Astrocyte (in vitro differentiated cells and primary cell): ENCODE measurements around the gene KDM4B. TPM values are rescaled to one million over a fixed set of nuclear protein-coding genes. Genes with fewer than 3 reads are reported as not detected.

Experiments used
- DNase-seq: peaks from one replicate; pipeline ENCODE4 v3.0.0-alpha.2; 2010; ENCODE audit warnings: low read depth
- FAIRE-seq: peaks from 2 replicates; lab custom pipeline; 2011; peaks lifted over from hg19 to GRCh38; lab: Jason Lieb, UNC
- H2AFZ ChIP-seq: 2 replicates; pipeline ENCODE4 v1.6.0; 2012; ENCODE audit warnings: low read depth, low read length, inconsistent platforms
- H3K27ac ChIP-seq: 2 replicates; pipeline ENCODE4 v1.5.1; 2011; ENCODE audit warnings: low read depth, low read length, inconsistent platforms
- H3K27me3 ChIP-seq: 2 replicates; pipeline ENCODE4 v1.6.0; 2011; ENCODE audit warnings: low read length, inconsistent platforms; ENCODE audit not compliant: insufficient read depth
- H3K36me3 ChIP-seq: 2 replicates; pipeline ENCODE4 v1.5.1; 2011; ENCODE audit warnings: low read length, inconsistent platforms; ENCODE audit not compliant: insufficient read depth
- H3K4me1 ChIP-seq: 2 replicates; pipeline ENCODE4 v1.5.1; 2011; ENCODE audit warnings: low read length, inconsistent platforms; ENCODE audit not compliant: insufficient read depth
- H3K4me2 ChIP-seq: 2 replicates; pipeline ENCODE4 v1.6.0; 2012; ENCODE audit warnings: low read length, inconsistent platforms
- H3K4me3 ChIP-seq: 2 replicates; pipeline ENCODE4 v1.5.1; 2011; ENCODE audit warnings: low read depth, mild to moderate bottlenecking, low read length, inconsistent platforms; ENCODE audit not compliant: insufficient read depth
- H3K79me2 ChIP-seq: 2 replicates; pipeline ENCODE4 v1.6.0; 2012; ENCODE audit warnings: mild to moderate bottlenecking, low read length, inconsistent platforms; ENCODE audit not compliant: insufficient read depth
- H3K9ac ChIP-seq: 2 replicates; pipeline ENCODE4 v1.6.0; 2012; ENCODE audit warnings: mild to moderate bottlenecking, low read length, inconsistent platforms
- H3K9me3 ChIP-seq: 2 replicates; pipeline ENCODE4 v1.5.1; 2012; ENCODE audit warnings: low read depth, mild to moderate bottlenecking, low read length, inconsistent platforms; ENCODE audit not compliant: insufficient read depth
- H4K20me1 ChIP-seq: 2 replicates; pipeline ENCODE4 v1.6.0; 2012; ENCODE audit warnings: low read length, inconsistent platforms; ENCODE audit not compliant: insufficient read depth
- H3K27ac Mint-ChIP-seq: one replicate; pipeline ENCODE4 v1.8.0; 2021; ENCODE audit warnings: mild to moderate bottlenecking, mixed read lengths; ENCODE audit not compliant: unreplicated experiment
- H3K27me3 Mint-ChIP-seq: one replicate; pipeline ENCODE4 v1.8.0; 2021; ENCODE audit warnings: low read depth, mixed read lengths; ENCODE audit not compliant: unreplicated experiment
- H3K36me3 Mint-ChIP-seq: one replicate; pipeline ENCODE4 v1.8.0; 2021; ENCODE audit warnings: low read depth, mixed read lengths; ENCODE audit not compliant: unreplicated experiment
- H3K4me1 Mint-ChIP-seq: one replicate; pipeline ENCODE4 v1.8.0; 2021; ENCODE audit warnings: low read depth, mixed read lengths; ENCODE audit not compliant: unreplicated experiment
- H3K4me3 Mint-ChIP-seq: one replicate; pipeline ENCODE4 v1.8.0; 2021; ENCODE audit warnings: mild to moderate bottlenecking, moderate library complexity, mixed read lengths; ENCODE audit not compliant: unreplicated experiment
- H3K9me3 Mint-ChIP-seq: one replicate; pipeline ENCODE4 v1.8.0; 2021; ENCODE audit warnings: mild to moderate bottlenecking, mixed read lengths; ENCODE audit not compliant: unreplicated experiment
- CTCF ChIP-seq: IDR thresholded peaks from 2 replicates; pipeline ENCODE4 v1.5.1; 2011; ENCODE audit warnings: low read depth, mild to moderate bottlenecking, inconsistent platforms, low read length, moderate library complexity; ENCODE audit not compliant: insufficient read depth
- EZH2 ChIP-seq: IDR thresholded peaks from 2 replicates; pipeline ENCODE4 v1.6.1; 2012; ENCODE audit warnings: mild to moderate bottlenecking, low read length, inconsistent platforms; ENCODE audit not compliant: insufficient read depth
- total RNA-seq: library from RNA; stranded (reverse); gene quantifications from 2 replicates; pipeline ENCODE4 v1.2.1, GENCODE V29; 2021

KDM4B gene
- total RNA-seq, 1 donor from 2014 or later: 55.2 TPM

DNA sequence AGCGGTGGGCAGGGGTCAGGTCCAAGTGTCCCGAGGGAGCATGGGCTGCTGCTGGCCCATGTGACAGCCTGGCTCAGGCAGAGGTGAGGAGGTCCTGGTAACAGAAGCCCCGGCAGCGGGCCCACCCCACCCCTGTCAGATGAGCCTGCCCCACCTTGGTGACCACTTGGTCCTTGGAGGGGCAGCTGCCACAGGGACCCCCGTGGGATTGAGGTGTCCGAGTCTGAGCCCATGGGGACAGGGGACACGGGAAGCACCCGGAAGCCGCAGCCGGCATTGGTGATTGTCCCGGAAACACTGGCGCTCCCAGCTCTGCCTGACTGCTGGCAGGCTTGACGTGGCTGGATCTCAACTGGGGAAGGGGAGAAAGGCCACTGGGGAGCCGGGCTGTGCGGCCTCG lies 149.1 kb downstream of the KDM4B start:
- H3K9ac ChIP-seq: no peak overlapping the region
- H3K27ac ChIP-seq: no peak overlapping the region
- FAIRE-seq (no peak), DNase-seq (no peak)
- TF ChIP-seq EZH2 (no peak), CTCF (no peak)
- no peak overlapping the region for H2AFZ ChIP-seq
- H3K4me3 Mint-ChIP-seq: no peak overlapping the region
- H3K4me3 ChIP-seq: no peak overlapping the region
- H3K36me3 ChIP-seq: no peaks in the 10 kb centered on the region
- peaks cover 8% of the 10 kb centered on the region for H3K36me3 Mint-ChIP-seq
- peaks cover 1% of the 10 kb centered on the region for H3K4me1 Mint-ChIP-seq
- H3K27ac Mint-ChIP-seq: no peak overlapping the region
- H3K9me3 Mint-ChIP-seq: peaks cover 5% of the 10 kb centered on the region
- H3K4me1 ChIP-seq: peaks cover 6% of the 10 kb centered on the region
- H3K27me3 Mint-ChIP-seq: no peaks in the 10 kb centered on the region
- no peaks in the 10 kb centered on the region for H3K79me2 ChIP-seq
- H3K9me3 ChIP-seq: no peaks in the 10 kb centered on the region
- H3K27me3 ChIP-seq: no peaks in the 10 kb centered on the region
- peaks cover 3% of the 10 kb centered on the region for H4K20me1 ChIP-seq
- H3K4me2 ChIP-seq: no peak overlapping the region

GRCh38 chr19:5119297-5119998 lies 150.5 kb downstream of the KDM4B start:
- H3K79me2 ChIP-seq: no peaks in the 10 kb centered on the region
- H3K36me3 ChIP-seq: no peaks in the 10 kb centered on the region
- no peaks in the 10 kb centered on the region for H3K27me3 Mint-ChIP-seq
- no peaks in the 10 kb centered on the region for H3K4me1 ChIP-seq
- H3K4me2 ChIP-seq: no peak overlapping the region
- peaks cover 10% of the 10 kb centered on the region for H3K36me3 Mint-ChIP-seq
- no peak overlapping the region for H2AFZ ChIP-seq
- no peak overlapping the region for H3K27ac Mint-ChIP-seq
- no peaks in the 10 kb centered on the region for H3K9me3 ChIP-seq
- H3K27me3 ChIP-seq: no peaks in the 10 kb centered on the region
- no peak overlapping the region for H3K9ac ChIP-seq
- no peak overlapping the region for H3K4me3 ChIP-seq
- peaks cover 8% of the 10 kb centered on the region for H4K20me1 ChIP-seq
- H3K4me3 Mint-ChIP-seq: no peak overlapping the region
- DNase-seq (no peak), FAIRE-seq (no peak)
- H3K4me1 Mint-ChIP-seq: no peaks in the 10 kb centered on the region
- no peak for TF ChIP-seq EZH2
- no peak for TF ChIP-seq CTCF
- H3K9me3 Mint-ChIP-seq: peaks cover 5% of the 10 kb centered on the region
- H3K27ac ChIP-seq: no peak overlapping the region

DNA sequence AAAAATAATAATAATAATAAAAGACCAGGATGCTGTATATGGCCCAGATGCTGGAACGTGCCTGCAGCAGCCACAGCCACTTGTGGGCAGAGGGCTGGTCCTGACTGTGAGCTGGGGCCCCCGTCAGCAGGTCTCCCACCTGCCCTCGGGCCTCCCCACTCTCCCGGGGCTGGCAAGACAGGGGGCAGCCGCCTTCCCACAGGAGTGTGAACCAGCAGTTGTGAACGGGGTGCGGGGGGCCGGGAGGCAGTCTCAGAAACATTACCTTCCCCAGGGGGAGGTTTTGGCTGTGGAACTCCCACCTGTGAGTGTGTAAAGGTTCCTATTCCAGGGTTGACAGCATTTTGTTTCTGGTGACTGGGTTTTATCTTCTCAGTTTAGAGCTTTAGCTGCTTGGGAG lies 151.4 kb downstream of the KDM4B start:
- peaks cover 5% of the 10 kb centered on the region for H3K9me3 Mint-ChIP-seq
- Histone ChIP-seq H3K4me2 (no peak overlapping the region), H3K4me3 (no peak overlapping the region), H3K27me3 (no peaks in the 10 kb centered on the region), H4K20me1 (peaks cover 8% of the 10 kb centered on the region), H3K79me2 (no peaks in the 10 kb centered on the region), H3K27ac (no peak overlapping the region), H2AFZ (no peak overlapping the region), H3K4me1 (peaks cover under 1% of the 10 kb centered on the region), H3K9ac (no peak overlapping the region), H3K9me3 (no peaks in the 10 kb centered on the region), H3K36me3 (no peaks in the 10 kb centered on the region)
- no peaks in the 10 kb centered on the region for H3K27me3 Mint-ChIP-seq
- FAIRE-seq: no peak
- TF ChIP-seq EZH2 (no peak), CTCF (no peak)
- no peak overlapping the region for H3K27ac Mint-ChIP-seq
- H3K36me3 Mint-ChIP-seq: peaks cover 13% of the 10 kb centered on the region
- no peak for DNase-seq
- no peak overlapping the region for H3K4me3 Mint-ChIP-seq
- no peaks in the 10 kb centered on the region for H3K4me1 Mint-ChIP-seq
